Stimulated activated CD4-positive, alpha-beta T cell treated with anti-CD3 and anti-CD28 coated beads, TNF-alpha, amount 100 ng/mL, for 24 hours (primary cell): Measurements from ENCODE around the gene BLM.

Experiments used
- DNase-seq, 3 experiments: peaks; one replicate each; pipeline ENCODE4 v3.0.0-alpha.2; 2020; ENCODE audit warnings: low read depth in 3 of 3

Gene BLM

GRCh38 chr15:90851114-90851513 lies 134.0 kb downstream of the BLM start:
- no peak for DNase-seq

- DNase-seq: no peak
These were observed 134.8 kb downstream of the BLM start for GRCh38 chr15:90851940-90852339.

GRCh38 chr15:90855139-90855538 lies 138.0 kb downstream of the BLM start:
- no peak for DNase-seq

- no peak for DNase-seq
These were observed 140.2 kb downstream of the BLM start for GRCh38 chr15:90857337-90857736.

GRCh38 chr15:90857883-90858443 lies 140.8 kb downstream of the BLM start:
- no peak for DNase-seq

- DNase-seq: no peak
These were observed 142.3 kb downstream of the BLM start for GRCh38 chr15:90859234-90860131.

GRCh38 chr15:90860450-90860849 lies 143.3 kb downstream of the BLM start:
- no peak for DNase-seq

- DNase-seq: no peak
These were observed 144.0 kb downstream of the BLM start for GRCh38 chr15:90860942-90861675.

GRCh38 chr15:90862487-90862886 lies 145.3 kb downstream of the BLM start:
- DNase-seq: no peak

GRCh38 chr15:90862964-90863778 lies 146.0 kb downstream of the BLM start:
- DNase-seq: no peak

- no peak for DNase-seq
These were observed 146.8 kb downstream of the BLM start for GRCh38 chr15:90863987-90864386.

- DNase-seq: no peak
These were observed 147.4 kb downstream of the BLM start for GRCh38 chr15:90864507-90864906.

GRCh38 chr15:90865702-90866101 lies 148.6 kb downstream of the BLM start:
- no peak for DNase-seq
